HepG2 (cell line): Measurements from ENCODE around the gene COBLL1. TPM values are rescaled to one million over a fixed set of nuclear protein-coding genes. Genes with fewer than 3 reads are reported as not detected.
"Not testable (repeated sequence)": the region's sequence is repeated elsewhere in the genome, so short reads cannot be mapped to it uniquely, and the experiment has no call there.

Experiments used
- ASH2L ChIP-seq: fragments of 300-600, 200-600 bp; sonication (generic); IDR thresholded peaks from 2 replicates; pipeline ENCODE4 v1.7.0; 2017; ENCODE audit warnings: low read depth, mild to moderate bottlenecking, moderate library complexity, mixed read lengths, low read length; ENCODE audit not compliant: insufficient read length
- BCL6 ChIP-seq: IDR thresholded peaks from 2 replicates; pipeline ENCODE4 v1.6.1; 2016; ENCODE audit warnings: missing genetic modification reagents, missing compliant biosample characterization
- CEBPG ChIP-seq: IDR thresholded peaks from 2 replicates; pipeline ENCODE4 v1.6.1; 2016
- CREB1 ChIP-seq, 2 experiments: fragments of 450-650 bp in 1 of 2; IDR thresholded peaks; 2 replicates each; pipeline ENCODE4 v1.6.1; 2016 to 2017; ENCODE audit warnings: control low read depth in 1 of 2, mild to moderate bottlenecking in 1 of 2, missing compliant biosample characterization in 1 of 2, missing genetic modification characterization in 1 of 2
- CREM ChIP-seq, 2 experiments: sonication (generic) in 1 of 2; formaldehyde crosslinking in 1 of 2; IDR thresholded peaks; 2 replicates each; pipeline versions ENCODE4 v1.4.0 to v1.6.1; 2016 to 2020; ENCODE audit warnings: antibody characterized with exemption in 1 of 2, mild to moderate bottlenecking in 1 of 2, missing genetic modification reagents in 1 of 2
- FOXA3 ChIP-seq: IDR thresholded peaks from 2 replicates; pipeline ENCODE4 v1.6.1; 2016; ENCODE audit warnings: missing genetic modification reagents, missing compliant biosample characterization
- FOXJ3 ChIP-seq: sonication (generic); formaldehyde crosslinking; IDR thresholded peaks from 2 replicates; pipeline ENCODE4 v1.4.0; 2020; ENCODE audit warnings: missing genetic modification reagents, mild to moderate bottlenecking, borderline replicate concordance
- FOXP1 ChIP-seq, 2 experiments: fragments of 450-650 bp in 1 of 2; IDR thresholded peaks; 2 replicates each; pipeline ENCODE4 v1.6.1; 2017 to 2018; ENCODE audit warnings: antibody characterized with exemption in 1 of 2
- HDAC2 ChIP-seq: sonication (generic); formaldehyde crosslinking; IDR thresholded peaks from 2 replicates; pipeline ENCODE4 v1.4.0; 2020; ENCODE audit warnings: missing genetic modification reagents
- HNF4A ChIP-seq: sonication (generic); formaldehyde crosslinking; IDR thresholded peaks from 2 replicates; pipeline ENCODE4 v1.4.0; 2020; ENCODE audit warnings: missing genetic modification reagents
- KDM1A ChIP-seq: IDR thresholded peaks from 2 replicates; pipeline ENCODE4 v1.6.1; 2016; ENCODE audit warnings: missing compliant biosample characterization
- KDM5A ChIP-seq: fragments of 200-600 bp; sonication (generic); IDR thresholded peaks from 2 replicates; pipeline ENCODE4 v1.7.0; 2018; ENCODE audit warnings: antibody characterized with exemption, mild to moderate bottlenecking, low read length, borderline replicate concordance
- KDM5B ChIP-seq: sonication (generic); formaldehyde crosslinking; IDR thresholded peaks from 2 replicates; pipeline ENCODE4 v1.4.0; 2020; ENCODE audit warnings: missing genetic modification reagents, mild to moderate bottlenecking, borderline replicate concordance
- MED1 ChIP-seq: sonication (generic); formaldehyde crosslinking; IDR thresholded peaks from 2 replicates; pipeline ENCODE4 v1.4.0; 2020; ENCODE audit warnings: missing genetic modification reagents
- NCOA2 ChIP-seq: sonication (generic); formaldehyde crosslinking; IDR thresholded peaks from 2 replicates; pipeline ENCODE4 v1.8.0; 2022; ENCODE audit warnings: inconsistent platforms
- ONECUT2 ChIP-seq: sonication (generic); formaldehyde crosslinking; IDR thresholded peaks from 2 replicates; pipeline ENCODE4 v1.4.0; 2020; ENCODE audit warnings: missing genetic modification reagents
- POGZ ChIP-seq: sonication (generic); formaldehyde crosslinking; IDR thresholded peaks from 2 replicates; pipeline ENCODE4 v1.4.0; 2020; ENCODE audit warnings: mild to moderate bottlenecking, missing genetic modification reagents
- SAP130 ChIP-seq: IDR thresholded peaks from 2 replicates; pipeline ENCODE4 v1.6.1; 2016; ENCODE audit warnings: low read depth
- SIX1 ChIP-seq: sonication (generic); formaldehyde crosslinking; IDR thresholded peaks from 2 replicates; pipeline ENCODE4 v1.4.0; 2020; ENCODE audit warnings: missing genetic modification reagents, borderline replicate concordance
- SIX4 ChIP-seq: sonication (generic); formaldehyde crosslinking; IDR thresholded peaks from 2 replicates; pipeline ENCODE4 v1.4.0; 2020; ENCODE audit warnings: missing genetic modification reagents
- TARDBP ChIP-seq: sonication (generic); formaldehyde crosslinking; IDR thresholded peaks from 2 replicates; pipeline ENCODE4 v1.8.0; 2022; ENCODE audit warnings: mild to moderate bottlenecking, missing genetic modification reagents
- ZMYM3 ChIP-seq: sonication (generic); formaldehyde crosslinking; IDR thresholded peaks from 2 replicates; pipeline ENCODE4 v1.5.1; 2020; ENCODE audit warnings: mild to moderate bottlenecking, missing genetic modification reagents
- ZSCAN9 ChIP-seq: IDR thresholded peaks from 2 replicates; pipeline ENCODE4 v1.6.1; 2016; ENCODE audit warnings: borderline replicate concordance
- polyA plus RNA-seq, 8 experiments: library from polyadenylated mRNA; depleted of rRNA in 3 of 8; stranded (reverse) in 7 of 8; unstranded in 1 of 8; fragments of >200 nt; fragmentation: Illumina TruSeq in 4 of 8; extraction: Trizol in 4 of 8; gene quantifications; 2 replicates each; pipeline versions ENCODE4 v1.2.1 to v1.2.3, GENCODE V29; 2011 to 2016; ENCODE audit warnings: low read depth in 4 of 8, missing spikeins in 1 of 8, mixed read lengths in 1 of 8; ENCODE audit not compliant: insufficient read depth in 1 of 8
- total RNA-seq, 5 experiments: library from RNA; depleted of rRNA; stranded (reverse); fragments of >200 nt; fragmentation: Illumina TruSeq; extraction: Trizol; gene quantifications; 2 replicates each; pipeline ENCODE4 v1.2.3, GENCODE V29; 2016; ENCODE audit warnings: low read depth in 1 of 5
- TF ChIP-seq, protein P1 (sequence below): sonication (generic); formaldehyde crosslinking; IDR thresholded peaks from 2 replicates; pipeline ENCODE4 v1.4.0; 2020; ENCODE audit warnings: mild to moderate bottlenecking, missing genetic modification reagents

COBLL1 gene
- total and polyA plus RNA-seq, 2 of the 13 experiments (the other 11 are each of a cell fraction or from before 2014, with no cell fraction given) = 32.6 to 86.8 TPM

GRCh38 chr2:164859906-164860693, 18.5 kb upstream of the COBLL1 start (continued):
- TF ChIP-seq CREM (IDR thresholded peaks at IDR 0.05) (peak; percentile 54; the same call in 1 of the 2 replicates), KDM5B (CRISPR knock-in tag) (0 out of 2 replicates have a peak, but pooled peaks have one; percentile 22), FOXJ3 (CRISPR knock-in tag) (peak; percentile 54; the same call in 1 of the 2 replicates), ZMYM3 (CRISPR knock-in tag) (peak; percentile 89; the same call in 1 of the 2 replicates), HNF4A (CRISPR knock-in tag) (0 out of 2 replicates have a peak, but pooled peaks have one; percentile 2), POGZ (CRISPR knock-in tag) (peak; percentile 34), BCL6 (CRISPR knock-in tag) (peak; percentile 82), CEBPG (CRISPR knock-in tag) (peak; percentile 23; the same call in 1 of the 2 replicates), CREB1 (CRISPR knock-in tag; IDR thresholded peaks at IDR 0.05) (peak; percentile 35; the same call in 1 of the 2 replicates), ASH2L (peak; percentile 40), KDM5A (0 out of 2 replicates have a peak, but pooled peaks have one; percentile 4), HDAC2 (CRISPR knock-in tag) (0 out of 2 replicates have a peak, but pooled peaks have one; percentile 13), SAP130 (CRISPR knock-in tag) (peak; percentile 44; the same call in 1 of the 2 replicates), SIX4 (CRISPR knock-in tag) (peak; percentile 82), ZSCAN9 (0 out of 2 replicates have a peak, but pooled peaks have one; percentile 13), TARDBP (CRISPR knock-in tag) (0 out of 2 replicates have a peak, but pooled peaks have one; percentile 18), FOXP1 (CRISPR knock-in tag; IDR thresholded peaks at IDR 0.05) (peak; percentile 27; the same call in 1 of the 2 replicates), SIX1 (peak; percentile 66; the same call in 1 of the 2 replicates), ONECUT2 (CRISPR knock-in tag) (peak; percentile 34; the same call in 1 of the 2 replicates), NCOA2 (CRISPR knock-in tag) (peak; percentile 58; the same call in 1 of the 2 replicates), KDM1A (peak; percentile 45; the same call in 1 of the 2 replicates), MED1 (CRISPR knock-in tag) (0 out of 2 replicates have a peak, but pooled peaks have one; percentile 26), FOXA3 (CRISPR knock-in tag) (peak; percentile 65)
- not testable (repeated sequence) for TF ChIP-seq CREM (CRISPR knock-in tag; IDR thresholded peaks at IDR 0.05); CREB1 (IDR thresholded peaks at IDR 0.05); FOXP1 (IDR thresholded peaks at IDR 0.05)
- TF ChIP-seq, protein P1, sequence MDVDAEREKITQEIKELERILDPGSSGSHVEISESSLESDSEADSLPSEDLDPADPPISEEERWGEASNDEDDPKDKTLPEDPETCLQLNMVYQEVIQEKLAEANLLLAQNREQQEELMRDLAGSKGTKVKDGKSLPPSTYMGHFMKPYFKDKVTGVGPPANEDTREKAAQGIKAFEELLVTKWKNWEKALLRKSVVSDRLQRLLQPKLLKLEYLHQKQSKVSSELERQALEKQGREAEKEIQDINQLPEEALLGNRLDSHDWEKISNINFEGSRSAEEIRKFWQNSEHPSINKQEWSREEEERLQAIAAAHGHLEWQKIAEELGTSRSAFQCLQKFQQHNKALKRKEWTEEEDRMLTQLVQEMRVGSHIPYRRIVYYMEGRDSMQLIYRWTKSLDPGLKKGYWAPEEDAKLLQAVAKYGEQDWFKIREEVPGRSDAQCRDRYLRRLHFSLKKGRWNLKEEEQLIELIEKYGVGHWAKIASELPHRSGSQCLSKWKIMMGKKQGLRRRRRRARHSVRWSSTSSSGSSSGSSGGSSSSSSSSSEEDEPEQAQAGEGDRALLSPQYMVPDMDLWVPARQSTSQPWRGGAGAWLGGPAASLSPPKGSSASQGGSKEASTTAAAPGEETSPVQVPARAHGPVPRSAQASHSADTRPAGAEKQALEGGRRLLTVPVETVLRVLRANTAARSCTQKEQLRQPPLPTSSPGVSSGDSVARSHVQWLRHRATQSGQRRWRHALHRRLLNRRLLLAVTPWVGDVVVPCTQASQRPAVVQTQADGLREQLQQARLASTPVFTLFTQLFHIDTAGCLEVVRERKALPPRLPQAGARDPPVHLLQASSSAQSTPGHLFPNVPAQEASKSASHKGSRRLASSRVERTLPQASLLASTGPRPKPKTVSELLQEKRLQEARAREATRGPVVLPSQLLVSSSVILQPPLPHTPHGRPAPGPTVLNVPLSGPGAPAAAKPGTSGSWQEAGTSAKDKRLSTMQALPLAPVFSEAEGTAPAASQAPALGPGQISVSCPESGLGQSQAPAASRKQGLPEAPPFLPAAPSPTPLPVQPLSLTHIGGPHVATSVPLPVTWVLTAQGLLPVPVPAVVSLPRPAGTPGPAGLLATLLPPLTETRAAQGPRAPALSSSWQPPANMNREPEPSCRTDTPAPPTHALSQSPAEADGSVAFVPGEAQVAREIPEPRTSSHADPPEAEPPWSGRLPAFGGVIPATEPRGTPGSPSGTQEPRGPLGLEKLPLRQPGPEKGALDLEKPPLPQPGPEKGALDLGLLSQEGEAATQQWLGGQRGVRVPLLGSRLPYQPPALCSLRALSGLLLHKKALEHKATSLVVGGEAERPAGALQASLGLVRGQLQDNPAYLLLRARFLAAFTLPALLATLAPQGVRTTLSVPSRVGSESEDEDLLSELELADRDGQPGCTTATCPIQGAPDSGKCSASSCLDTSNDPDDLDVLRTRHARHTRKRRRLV = peak; percentile 32; the same call in 1 of the 2 replicates
